Astrocyte of the cerebellum (primary cell): ENCODE results near the gene SFSWAP.

Experiments
- DNase-seq: peaks from one replicate; pipeline ENCODE4 v3.0.0-alpha.2; 2011; ENCODE audit warnings: low read depth
- H3K4me3 ChIP-seq: 2 replicates; pipeline ENCODE4 v1.5.1; 2011; ENCODE audit warnings: mild to moderate bottlenecking, low read depth, low read length, moderate library complexity
- in situ Hi-C: cut with HindIII; loops from 2 replicates; pipeline ENCODE4 v1.10.0; 2017; ENCODE audit warnings: low sequenced_read_pairs
- TF ChIP-seq, protein P1 (sequence below): IDR thresholded peaks from 2 replicates; pipeline ENCODE4 v1.5.1; 2012; ENCODE audit warnings: low read length, low read depth, moderate library complexity, mild to moderate bottlenecking; ENCODE audit errors: missing control alignments

SFSWAP gene

DNA sequence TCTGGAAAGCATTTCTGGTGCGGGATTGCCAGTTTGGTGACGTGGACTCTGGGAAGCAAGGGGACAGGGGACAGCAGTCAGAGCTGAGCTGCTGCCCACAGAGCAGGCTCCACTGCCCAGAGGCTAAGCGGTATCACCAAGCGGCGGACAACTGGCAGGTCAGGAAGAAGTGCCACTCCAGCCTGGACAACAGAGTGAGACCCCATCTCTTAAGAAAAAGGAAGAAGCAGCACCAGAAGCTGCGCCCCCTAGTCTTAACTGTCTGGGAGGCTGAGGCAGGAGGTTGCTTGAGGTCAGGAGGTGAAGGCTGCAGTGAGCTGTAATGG lies 85.5 kb downstream of the SFSWAP start:
- TF ChIP-seq, protein P1, sequence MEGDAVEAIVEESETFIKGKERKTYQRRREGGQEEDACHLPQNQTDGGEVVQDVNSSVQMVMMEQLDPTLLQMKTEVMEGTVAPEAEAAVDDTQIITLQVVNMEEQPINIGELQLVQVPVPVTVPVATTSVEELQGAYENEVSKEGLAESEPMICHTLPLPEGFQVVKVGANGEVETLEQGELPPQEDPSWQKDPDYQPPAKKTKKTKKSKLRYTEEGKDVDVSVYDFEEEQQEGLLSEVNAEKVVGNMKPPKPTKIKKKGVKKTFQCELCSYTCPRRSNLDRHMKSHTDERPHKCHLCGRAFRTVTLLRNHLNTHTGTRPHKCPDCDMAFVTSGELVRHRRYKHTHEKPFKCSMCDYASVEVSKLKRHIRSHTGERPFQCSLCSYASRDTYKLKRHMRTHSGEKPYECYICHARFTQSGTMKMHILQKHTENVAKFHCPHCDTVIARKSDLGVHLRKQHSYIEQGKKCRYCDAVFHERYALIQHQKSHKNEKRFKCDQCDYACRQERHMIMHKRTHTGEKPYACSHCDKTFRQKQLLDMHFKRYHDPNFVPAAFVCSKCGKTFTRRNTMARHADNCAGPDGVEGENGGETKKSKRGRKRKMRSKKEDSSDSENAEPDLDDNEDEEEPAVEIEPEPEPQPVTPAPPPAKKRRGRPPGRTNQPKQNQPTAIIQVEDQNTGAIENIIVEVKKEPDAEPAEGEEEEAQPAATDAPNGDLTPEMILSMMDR: no peak
- DNase-seq: no peak
- in situ Hi-C loops: no loop called here
- H3K4me3 ChIP-seq: no peak overlapping the region

DNA sequence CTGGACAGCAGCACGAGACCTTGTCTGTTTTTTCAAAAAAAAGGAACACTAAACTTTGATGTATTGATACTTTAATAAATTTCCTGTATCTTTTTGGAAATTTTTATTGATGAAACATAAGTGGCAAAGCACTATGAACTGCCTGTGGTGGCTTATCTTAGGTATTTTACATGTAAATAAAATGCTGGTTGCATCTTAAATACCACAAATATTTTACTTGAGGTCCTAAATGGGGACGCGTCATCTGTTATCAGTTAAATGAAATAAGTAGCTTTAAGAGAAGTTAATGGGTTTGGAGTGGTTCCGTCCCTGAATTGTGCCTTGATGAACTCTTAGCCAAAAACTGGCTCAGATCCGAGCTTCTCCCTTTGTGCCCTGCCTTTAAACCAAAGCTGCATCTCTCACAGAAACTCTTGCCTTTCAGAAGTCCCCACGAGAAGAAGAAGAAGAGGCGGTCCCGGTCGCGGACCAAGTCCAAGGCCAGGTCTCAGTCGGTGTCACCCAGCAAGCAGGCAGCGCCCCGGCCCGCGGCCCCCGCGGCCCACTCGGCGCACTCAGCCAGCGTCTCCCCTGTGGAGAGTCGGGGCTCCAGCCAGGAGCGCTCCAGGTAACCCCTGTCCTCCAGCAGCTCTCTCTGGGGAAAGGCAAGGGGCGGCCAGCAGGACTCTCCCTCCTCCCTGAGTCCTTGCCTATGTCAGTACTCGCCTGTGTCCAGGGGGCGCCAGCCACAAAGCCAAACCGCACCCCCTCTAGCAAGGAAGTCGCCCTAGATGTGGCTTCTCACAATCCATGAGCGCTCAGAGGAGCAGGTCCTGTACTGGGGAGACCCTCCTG lies 86.1 kb downstream of the SFSWAP start:
- DNase-seq: no peak
- in situ Hi-C loops: no loop called here
- H3K4me3 ChIP-seq: no peak overlapping the region
- TF ChIP-seq, protein P1: no peak

DNA sequence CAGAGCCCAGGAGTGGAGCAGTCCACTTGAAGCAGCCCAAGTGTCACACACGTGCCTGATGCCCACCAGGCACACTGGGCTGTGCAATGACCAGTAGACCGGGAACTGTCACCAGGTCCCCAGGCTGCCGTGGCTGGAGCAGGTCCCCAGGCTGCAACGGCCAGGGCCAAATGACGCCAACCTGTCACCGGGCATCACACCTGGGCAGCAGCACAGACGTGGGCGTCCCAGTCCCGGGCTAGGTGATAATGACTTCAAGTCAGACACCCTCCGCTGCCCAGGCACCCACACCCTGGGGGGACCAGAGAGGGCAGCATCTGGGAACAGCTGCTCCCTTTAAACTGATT lies 86.7 kb downstream of the SFSWAP start:
- TF ChIP-seq, protein P1: no peak
- no peak overlapping the region for H3K4me3 ChIP-seq
- DNase-seq: no peak
- in situ Hi-C loops: no loop called here

DNA sequence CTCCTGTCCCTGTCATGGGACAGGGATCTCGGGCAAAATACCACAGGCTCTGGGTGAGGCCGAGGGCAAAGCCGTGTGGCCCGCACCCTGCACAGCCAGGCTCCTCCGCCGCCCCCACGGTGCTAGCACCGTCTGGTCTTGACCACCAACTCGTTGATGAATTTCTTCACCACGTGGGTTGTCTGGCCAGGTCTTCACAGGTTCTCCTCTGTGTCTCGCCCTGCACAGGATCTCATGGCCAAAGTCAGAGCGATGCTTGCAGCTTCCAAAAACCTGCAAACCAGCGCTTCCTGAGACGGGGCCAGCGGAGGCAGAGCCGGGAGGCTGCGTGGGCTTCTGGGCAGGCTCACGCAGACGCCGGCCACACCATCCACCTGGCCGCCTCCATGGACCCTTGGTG lies 88.3 kb downstream of the SFSWAP start:
- DNase-seq: no peak
- TF ChIP-seq, protein P1: no peak
- in situ Hi-C loops: no loop called here
- H3K4me3 ChIP-seq: no peak overlapping the region

DNA sequence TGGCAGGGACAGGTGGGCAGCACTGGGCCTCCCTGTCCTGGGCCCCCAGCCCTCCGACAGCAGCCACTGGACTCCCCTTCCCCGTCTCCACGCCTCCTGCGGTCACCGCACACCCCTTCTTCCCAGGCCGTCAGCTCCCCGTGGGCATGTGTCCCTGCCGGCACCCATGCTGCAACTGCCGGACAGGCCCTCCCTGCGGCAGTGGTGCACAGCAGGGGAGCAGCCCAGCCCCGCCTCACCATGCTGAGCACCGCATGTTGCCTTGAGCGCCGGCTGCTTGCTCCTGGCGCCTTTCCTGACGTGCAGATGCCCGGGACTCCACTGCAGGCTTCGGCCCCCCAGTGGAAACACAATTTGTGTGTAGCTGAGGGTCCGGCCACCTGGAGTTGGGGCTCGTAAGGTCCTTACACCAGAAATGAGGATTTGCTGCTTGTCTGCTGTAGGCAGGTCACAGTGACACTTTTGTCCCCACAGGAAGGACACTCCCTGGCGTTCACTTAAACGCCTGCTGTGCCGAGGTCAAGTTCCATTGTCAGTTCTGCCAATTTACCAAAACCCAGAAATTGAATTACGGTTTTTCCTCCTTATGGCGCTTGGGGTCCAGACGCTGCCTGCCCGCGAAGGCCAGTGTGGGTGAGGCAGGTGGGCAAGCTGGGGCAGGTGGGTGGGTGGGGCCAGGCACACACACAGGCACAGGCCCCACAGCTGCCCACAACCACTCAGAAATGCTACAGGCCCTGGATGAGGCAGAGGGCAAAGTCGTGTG lies 89.1 kb downstream of the SFSWAP start:
- TF ChIP-seq, protein P1: no peak
- no peak overlapping the region for H3K4me3 ChIP-seq
- in situ Hi-C loops: no loop called here
- no peak for DNase-seq

DNA sequence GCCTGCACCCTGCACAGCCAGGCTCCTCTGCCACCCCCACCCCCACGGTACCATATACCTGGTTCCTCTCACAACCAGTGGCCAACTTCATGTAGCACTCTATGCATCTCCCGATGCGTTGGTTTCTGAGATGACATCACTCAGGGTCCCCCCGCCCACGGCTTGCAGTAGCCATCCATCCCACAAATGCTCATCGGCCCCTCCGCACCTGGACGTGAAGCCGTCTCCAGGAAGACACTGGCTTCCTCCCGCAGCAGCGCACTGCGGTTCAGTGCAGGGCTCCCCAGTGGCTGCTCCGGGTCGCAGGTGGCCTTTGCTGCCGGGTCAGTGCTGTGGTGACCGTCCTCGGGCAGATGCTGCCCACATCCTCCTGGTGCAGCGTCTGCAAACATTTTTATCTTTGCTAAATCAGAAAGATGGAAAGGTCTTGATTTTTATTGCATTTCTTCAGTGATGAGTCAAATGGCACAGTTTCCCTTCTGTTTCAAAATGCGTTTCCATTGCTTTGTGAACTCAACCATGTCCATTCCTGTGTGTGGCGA lies 89.8 kb downstream of the SFSWAP start:
- DNase-seq: no peak
- TF ChIP-seq, protein P1: no peak
- in situ Hi-C loops: no loop called here
- no peak overlapping the region for H3K4me3 ChIP-seq
